HG03045 (cell line): ENCODE measurements around the gene NCKAP5L.

Experiments used
- ATAC-seq: cut with Tn5 transposase; IDR thresholded peaks from one replicate; pipeline ENCODE4 v1.9.1; 2021; ENCODE audit warnings: mild to moderate bottlenecking, moderate library complexity; ENCODE audit not compliant: unreplicated experiment

Gene NCKAP5L

GRCh38 chr12:49801141-49802063 lies 26.8 kb downstream of the NCKAP5L start:
- no peak for ATAC-seq

DNA sequence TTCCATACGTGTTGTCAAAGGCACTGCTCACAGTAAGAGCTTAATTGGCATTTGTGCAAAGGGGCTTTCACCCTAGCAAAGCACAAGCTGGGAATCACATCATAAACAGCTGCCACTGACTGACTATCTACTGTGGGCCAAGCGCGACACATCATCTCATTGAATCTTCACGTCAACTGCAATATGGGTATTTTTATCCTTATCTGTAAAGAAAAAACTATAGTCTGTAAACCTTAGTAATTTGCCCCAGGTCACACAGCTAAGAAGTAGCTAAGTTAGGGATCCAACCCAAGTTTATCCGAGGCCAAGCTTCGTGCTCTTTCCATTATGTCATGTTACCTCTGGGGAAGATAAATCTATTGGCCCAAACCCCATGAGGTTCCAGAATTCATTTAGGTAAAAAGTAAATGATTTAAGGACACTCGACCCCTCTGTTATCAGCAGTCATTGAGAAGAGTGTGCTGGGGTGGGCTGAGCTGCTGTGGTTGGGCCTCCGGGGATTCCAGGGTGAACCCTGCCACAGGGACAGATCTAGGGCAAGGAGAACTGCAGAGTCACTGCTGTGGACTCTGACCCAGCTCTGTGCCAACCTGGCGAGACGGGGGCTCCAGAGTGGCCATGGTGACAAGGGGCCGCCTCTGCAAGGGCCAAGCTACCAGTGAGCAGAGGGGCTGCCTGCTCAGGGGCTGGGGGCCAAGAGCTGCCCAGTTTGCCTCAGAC lies 27.6 kb downstream of the NCKAP5L start:
- ATAC-seq: no peak

- ATAC-seq: no peak
These were observed 29.3 kb downstream of the NCKAP5L start for GRCh38 chr12:49798934-49799333.

DNA sequence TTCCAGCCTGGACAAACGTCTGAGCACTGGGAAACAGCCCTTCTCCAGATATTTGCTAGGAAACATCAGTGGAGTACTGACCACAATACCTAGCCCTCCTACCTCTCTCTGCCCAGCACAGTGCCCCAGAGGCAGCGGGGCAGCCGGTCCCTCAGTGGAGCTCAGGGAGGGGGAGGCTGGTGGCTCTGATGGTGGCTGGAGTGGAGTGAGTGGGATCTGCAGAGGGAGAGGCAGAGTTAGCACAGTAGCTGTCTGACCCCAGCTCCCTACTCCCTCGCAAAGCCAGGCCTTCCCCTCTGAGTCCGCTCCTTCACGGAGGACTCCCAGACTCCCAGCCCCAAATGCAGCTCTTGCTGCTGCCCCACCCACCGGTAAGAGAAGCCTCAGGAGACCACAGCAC lies 30.0 kb downstream of the NCKAP5L start:
- no peak for ATAC-seq

DNA sequence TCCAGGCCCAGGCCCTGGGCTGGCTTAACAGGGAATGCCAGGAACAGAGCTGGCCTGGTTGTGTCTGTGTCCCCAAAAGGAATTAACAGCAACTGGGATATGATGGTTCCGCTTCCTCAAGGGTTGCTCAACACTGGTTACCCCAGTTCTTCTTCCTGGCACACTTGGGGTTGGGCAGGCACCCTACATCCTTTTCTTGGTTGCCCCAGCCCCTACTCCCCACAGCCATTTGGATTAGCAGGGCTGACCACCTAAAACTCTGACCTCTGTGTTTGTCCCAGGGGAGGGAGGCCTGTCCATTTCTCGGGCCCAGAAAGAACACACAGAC lies 30.8 kb downstream of the NCKAP5L start:
- no peak for ATAC-seq

DNA sequence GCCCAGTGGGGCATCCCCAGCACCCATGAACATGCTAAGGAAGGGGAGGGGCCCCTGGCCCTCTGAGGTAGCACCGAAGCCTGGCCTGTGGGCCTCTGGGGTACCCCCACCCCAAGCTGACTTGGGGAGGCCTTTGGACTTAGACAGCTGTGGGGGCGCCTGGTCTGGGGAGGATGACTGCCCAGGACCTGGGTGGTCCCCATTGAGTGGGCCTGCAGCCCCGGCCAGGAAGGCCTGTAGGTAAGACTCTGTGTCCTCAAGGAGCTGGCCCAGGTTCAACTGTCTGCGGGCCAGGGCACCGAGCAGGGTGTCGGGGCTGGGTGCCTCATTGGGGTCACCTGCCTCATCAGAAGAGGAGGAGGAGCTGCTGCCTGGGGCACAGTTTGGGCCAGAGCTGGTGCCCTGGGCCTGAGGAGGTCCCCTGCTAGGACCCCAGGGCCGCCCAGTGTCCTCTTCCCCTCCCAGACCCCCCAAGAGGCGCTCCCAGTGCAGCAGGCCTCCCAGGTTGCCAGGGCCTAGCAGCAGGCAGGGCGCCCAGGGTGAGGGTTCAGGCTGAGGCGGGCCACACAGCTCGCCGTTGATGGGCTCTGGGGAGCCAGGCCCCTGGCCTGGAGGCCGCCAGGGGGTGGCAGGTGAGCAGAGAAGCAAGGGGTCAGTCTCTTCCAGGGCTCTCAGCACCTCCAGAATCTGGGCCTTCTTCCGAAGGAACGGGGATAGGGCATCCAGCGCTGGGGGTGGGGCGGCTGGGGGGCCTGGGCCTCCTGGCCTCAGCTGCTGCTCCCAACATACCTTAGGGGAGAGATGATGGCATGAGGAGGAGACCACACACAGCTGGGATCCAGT lies 31.4 kb downstream of the NCKAP5L start:
- no peak for ATAC-seq

DNA sequence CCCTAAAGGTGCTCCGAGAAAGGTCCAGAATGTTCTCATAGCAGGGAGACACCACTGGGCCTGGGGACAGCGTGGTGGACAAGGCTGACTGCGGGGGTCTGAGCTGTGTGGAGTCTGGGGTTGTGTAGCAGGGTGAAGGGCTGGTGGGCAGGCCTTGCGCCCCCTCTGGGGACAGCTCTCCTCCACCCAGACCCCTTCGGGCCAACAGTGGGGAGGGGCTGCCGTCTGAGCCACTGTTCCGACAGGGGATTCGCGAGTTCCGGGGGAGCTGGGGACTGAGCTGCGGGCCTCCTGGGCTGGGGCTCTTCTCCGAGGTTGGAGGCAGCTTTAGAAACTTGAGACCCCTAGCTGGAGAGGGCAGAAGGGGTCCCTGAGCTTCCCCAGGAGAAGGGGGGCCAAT lies 32.1 kb downstream of the NCKAP5L start:
- no peak for ATAC-seq

- no peak for ATAC-seq
These were observed 32.5 kb downstream of the NCKAP5L start for GRCh38 chr12:49795654-49796105.

GRCh38 chr12:49794811-49795653 lies 33.2 kb downstream of the NCKAP5L start:
- ATAC-seq: no peak

DNA sequence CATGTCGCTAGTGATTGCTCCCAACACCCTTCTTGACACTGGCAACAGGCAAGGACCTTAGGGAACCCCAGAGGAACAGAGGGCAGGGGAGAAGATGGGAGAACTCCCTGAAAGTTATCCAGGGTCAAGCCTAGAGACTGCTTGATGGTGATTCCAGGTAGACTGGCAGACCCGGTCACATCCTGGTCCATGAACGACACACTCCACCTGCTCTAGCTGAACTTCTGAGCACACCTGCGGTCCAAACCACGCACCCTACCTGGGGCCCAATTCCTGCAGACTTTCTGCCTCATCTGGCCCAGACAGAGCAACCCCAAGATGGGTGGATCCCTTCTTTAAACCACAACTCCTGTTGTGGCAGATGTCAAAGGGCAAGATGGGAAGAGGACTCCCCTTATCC lies 34.2 kb downstream of the NCKAP5L start:
- no peak for ATAC-seq

GRCh38 chr12:49793620-49794019 lies 34.6 kb downstream of the NCKAP5L start:
- ATAC-seq: no peak

DNA sequence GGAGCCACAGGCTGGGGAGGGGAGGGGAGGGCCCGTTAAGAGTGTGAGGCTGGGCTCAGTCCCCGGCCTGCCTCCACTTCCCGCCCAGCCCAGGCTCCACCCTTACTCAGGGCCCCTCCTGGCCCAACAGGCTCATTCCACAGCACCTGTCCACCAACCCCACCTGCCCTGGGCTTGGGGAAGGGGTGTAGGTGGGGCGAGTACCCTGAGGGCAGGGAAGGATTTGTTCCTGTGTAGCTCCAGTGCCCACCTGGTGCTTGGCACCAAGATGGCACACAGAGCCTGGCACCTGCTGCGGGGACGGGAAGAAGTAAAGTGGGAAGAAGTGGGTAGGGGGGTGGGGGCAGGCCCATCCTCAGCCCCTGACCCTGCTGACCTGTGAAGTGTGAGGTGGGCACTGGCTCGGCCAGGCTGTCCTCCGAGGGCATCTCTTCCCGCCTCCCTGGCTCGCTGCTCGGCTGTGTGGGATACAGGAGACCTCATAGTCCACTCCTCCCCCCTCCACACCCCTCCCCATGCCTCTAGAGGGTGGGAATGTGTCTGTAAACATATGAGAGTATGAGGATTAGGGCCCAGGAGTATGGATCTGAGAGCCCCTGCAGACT lies 35.1 kb downstream of the NCKAP5L start:
- ATAC-seq: no peak

DNA sequence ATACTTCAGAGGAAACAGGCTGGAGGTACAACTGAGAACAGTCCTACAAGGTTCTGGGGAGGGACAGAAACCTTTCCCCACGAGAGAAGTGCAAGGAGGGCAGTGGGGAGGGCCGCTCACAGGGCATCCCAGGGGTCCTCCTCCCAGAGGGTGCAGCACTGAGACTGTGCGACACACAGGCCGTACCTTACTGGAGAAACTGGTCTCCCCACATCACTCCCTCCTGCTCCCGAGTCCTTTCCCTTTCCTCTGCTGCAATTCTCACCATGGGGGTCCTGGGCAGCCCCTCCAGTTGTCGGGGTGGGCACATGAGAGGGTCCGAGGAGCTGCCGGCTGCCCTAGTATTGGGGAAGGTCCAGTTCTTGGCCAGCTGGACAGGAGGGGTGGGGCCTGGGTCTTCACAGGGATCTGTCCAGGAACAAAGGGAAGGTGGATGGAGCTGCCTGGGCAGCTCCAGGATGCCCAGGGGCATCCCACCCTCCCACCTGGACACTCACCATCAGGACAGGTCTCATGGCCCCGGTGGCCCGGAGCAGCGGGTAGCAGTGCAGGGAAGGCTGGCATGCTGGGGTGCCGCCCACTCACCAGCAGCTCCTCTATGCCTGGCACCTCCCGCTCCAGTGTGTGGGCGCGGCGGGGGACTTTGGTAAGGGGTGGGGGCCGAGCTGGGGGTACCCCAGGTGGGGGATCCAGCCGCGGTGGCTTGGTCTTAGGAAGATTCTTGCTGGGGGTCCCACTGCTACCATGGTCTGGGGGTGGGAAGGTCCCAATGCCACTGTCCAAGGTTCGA lies 35.8 kb downstream of the NCKAP5L start:
- no peak for ATAC-seq

DNA sequence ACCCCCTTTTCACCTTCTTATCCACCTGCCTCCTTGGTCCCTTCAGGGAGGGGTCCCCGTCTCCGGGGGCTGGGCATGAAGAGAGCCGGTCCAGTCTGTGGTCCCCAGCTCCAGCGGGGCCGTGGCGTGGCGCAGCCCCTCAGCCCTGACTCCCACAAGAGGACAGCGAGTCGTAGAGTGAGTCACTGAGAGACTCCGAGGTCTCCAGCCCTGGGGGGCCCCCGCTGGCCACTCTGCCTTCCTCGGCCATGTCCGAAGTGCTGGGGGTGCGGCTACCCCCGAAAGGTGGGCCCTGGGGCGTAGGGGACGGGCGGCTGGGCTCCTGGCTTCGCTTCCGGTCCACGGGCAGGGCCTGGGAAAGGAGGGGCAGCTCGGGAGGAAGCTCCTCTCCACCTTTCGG lies 36.5 kb downstream of the NCKAP5L start:
- no peak for ATAC-seq

GRCh38 chr12:49790741-49791555 lies 37.3 kb downstream of the NCKAP5L start:
- no peak for ATAC-seq

DNA sequence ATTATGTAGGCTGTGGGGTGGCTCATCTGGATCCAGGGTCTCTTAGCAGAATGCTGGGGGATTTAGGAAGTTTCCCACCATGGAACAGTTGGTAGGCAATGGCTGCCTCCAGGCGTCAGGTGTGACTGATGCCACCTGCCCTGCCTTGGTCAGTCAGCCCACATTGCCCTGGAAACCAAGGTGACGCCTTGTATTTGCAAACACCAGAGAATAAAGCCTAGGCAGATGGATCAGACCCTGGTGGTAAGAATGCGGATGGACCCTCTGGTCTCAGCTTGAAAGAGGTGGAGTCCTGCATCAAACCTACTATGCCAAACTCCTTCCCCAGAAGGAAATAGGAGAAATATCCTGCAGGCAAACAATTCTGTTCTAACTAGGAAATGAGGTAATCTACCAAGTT lies 38.2 kb downstream of the NCKAP5L start:
- ATAC-seq: no peak

DNA sequence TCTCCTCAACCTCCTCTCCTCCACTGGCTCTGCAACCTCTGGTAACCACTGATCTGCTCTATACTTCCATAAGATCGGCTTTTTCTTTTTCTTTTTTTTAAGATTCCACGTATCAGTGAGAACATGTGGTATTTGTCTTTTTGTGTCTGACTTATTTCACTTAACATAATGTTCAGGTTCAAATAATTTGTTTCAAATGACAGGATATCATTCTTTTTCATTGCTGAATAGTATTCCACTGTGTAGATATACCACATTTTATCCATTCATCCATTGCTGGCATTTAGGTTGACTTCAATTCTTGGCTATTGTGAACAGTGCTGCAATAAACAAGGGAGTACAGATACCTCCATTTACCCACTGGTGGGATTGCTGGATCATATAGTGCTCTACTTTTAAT lies 40.5 kb downstream of the NCKAP5L start:
- ATAC-seq: no peak

GRCh38 chr12:49784756-49785409 lies 43.3 kb downstream of the NCKAP5L start:
- ATAC-seq: no peak
